HG02885 (cell line): Measurements from ENCODE around the gene FERMT1.
A peak's percentile ranks its signal among the peaks of the same experiment; 100 is the strongest.
"Not testable (repeated sequence)": the region's sequence is repeated elsewhere in the genome, so short reads cannot be mapped to it uniquely, and the experiment has no call there.

Experiments used
- ATAC-seq: cut with Tn5 transposase; IDR thresholded peaks from one replicate; pipeline ENCODE4 v1.9.1; 2021; ENCODE audit warnings: mild to moderate bottlenecking; ENCODE audit not compliant: unreplicated experiment, poor library complexity

FERMT1 gene

GRCh38 chr20:6074145-6074561 is 48.7 kb downstream of the FERMT1 start:
- ATAC-seq: peak; percentile 87

GRCh38 chr20:6070829-6071695 is 51.8 kb downstream of the FERMT1 start:
- no peak for ATAC-seq

DNA sequence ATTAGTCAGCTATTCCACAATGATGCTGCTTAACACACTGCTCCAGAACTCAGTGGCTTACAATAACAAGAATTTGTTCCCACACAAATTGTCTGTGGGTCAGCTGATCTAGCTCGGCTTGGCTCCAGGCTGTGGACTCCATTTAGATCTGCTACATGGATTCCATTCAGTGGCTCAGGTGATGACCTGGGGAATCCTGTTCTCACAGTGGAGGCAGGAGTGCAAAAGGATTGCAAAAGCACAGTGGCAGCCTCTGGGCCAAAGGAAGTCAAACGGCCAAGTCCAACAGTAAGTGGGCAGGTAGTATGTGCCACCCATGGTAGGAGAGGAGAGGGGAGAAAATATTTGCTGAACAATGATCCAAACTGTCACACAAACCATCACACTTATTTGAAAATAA is 53.2 kb downstream of the FERMT1 start:
- ATAC-seq: no peak

DNA sequence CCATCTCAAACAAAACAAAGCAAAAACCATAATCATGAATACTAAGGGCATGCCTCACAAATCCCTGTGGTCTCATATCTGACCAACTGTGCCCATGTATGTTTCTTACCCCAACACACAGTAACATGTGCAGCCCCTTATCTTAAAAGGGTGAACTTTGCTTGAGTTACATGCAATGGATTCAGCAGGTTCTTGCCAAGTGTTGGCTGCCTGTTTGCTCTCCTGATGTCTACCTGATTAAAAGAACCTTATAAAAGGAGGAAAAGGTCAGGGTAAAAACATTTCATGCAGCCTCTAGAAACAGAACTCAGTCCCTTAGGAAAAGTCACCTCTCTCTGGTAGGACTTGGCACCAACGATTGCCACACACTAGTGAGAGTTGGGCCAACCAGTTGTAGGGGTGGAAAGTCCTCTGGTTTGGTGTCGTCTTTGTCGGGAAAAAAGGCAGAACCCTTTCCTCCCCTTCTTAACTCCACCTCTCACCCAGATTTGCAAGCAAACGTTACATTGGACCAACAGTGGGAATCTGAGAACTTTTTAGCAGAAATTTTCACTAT is 55.0 kb downstream of the FERMT1 start:
- no peak for ATAC-seq

- no peak for ATAC-seq
Measured at GRCh38 chr20:6066582-6066981, 56.2 kb downstream of the FERMT1 start.

DNA sequence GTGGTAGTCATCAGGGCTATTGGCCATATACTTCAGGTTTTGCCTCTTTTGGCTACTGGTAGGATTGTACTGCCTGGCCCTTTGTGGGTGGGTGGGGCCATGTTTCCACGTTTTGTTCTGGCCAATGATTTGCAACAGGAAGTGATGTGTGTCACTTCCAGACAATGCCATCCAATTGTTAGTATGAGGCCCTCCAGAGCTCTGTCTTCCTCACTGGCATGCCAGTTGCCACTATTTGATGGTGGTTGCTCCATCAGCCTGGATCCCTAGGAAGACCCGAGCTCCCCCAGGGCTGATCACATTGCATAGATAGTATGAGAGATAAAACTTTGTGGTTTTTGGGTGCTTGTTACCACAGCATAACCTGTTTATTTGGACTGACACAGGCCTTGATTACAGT is 61.3 kb downstream of the FERMT1 start:
- no peak for ATAC-seq

- no peak for ATAC-seq
Measured at GRCh38 chr20:6060213-6060612, 62.6 kb downstream of the FERMT1 start.

- ATAC-seq: no peak
Measured at GRCh38 chr20:6058684-6059295, 64.0 kb downstream of the FERMT1 start.

- no peak for ATAC-seq
Measured at GRCh38 chr20:6057691-6058090, 65.1 kb downstream of the FERMT1 start.

- no peak for ATAC-seq
Measured at GRCh38 chr20:6057139-6057538, 65.7 kb downstream of the FERMT1 start.

- no peak for ATAC-seq
Measured at GRCh38 chr20:6055981-6056569, 66.8 kb downstream of the FERMT1 start.

DNA sequence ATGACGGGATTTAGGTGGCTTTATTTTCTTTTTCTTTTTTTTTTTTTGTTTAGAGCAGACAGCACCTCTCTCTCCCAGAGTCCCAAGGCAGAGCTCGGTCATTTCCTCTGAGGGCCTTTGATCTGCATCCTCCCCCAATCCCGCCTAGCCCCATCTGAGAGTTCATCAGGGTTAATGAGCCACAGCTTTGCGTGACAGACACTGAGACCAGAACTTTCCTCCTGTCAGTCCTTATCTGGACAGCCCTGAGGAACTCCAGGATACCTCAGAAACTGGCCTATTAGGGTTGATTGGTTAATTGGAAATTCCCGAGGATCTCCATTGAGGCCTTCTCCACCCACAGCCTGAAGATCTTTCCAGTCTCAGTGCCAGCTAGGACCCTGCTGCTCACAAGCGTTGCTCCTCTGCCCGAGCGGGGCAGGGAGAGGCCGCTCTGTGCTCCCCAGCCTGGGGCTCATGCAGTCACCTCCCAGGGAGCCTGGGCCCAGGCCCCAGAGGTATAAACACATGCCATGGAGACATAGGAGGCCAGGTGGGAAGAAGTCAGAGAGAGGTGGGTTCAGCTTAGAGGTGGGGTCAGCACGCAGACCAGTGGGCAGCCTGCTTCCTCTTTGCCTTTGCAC is 67.6 kb downstream of the FERMT1 start:
- no peak for ATAC-seq

- ATAC-seq: not testable (repeated sequence)
Measured at GRCh38 chr20:6054689-6055051, 68.2 kb downstream of the FERMT1 start.

DNA sequence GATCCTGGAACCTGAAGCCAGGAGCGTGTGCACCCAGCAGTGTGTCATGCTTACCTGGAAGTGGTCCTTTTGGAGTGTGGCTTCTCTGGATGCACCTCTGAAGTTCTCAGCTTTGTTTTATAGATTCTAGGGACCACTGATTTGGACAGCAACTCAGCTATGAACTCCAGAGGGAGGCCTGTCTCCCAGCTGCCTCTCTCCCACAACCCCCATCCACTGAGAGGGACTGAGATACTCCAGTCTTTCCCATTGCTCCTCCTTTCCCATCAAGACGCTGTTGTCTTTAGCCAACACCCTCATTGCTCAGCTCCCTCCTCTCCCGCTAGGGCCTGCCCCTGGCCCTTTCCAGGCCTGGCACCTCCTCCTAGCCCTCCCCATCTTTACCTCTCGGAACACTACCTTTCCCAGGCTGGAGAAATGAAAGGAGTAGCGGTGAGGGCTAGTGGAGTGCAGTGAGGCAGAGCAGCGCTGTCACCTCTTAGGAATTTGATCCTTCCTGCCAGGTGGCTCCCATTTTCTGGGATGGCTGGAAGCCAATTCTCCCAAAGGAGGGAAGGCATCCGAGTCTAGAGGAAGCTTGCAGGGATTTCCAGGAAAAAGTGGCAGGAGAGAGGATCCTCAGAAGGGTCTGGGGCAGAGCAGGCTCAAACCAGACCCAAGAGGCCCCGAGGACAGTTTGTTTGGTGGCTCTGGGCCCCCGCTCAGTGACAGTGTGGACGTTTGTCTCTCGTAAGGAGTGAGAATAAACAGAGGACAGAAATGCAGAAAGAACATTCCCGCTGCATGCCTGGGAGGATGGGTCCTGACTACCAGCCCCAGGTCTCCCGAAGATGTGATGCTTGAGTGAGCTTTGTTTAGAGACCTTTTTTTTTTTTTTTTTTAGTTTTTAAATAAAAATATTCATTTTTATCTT is 68.8 kb downstream of the FERMT1 start, which contains the start of gene LRRN4:
Gene LRRN4 (minus strand): TSS at position 285 of the 913 bp plus-strand sequence. CDS start 1,261 bp downstream, outside the sequence.
- no peak for ATAC-seq

- ATAC-seq: no peak
Measured at GRCh38 chr20:6053064-6053775, 69.6 kb downstream of the FERMT1 start.

DNA sequence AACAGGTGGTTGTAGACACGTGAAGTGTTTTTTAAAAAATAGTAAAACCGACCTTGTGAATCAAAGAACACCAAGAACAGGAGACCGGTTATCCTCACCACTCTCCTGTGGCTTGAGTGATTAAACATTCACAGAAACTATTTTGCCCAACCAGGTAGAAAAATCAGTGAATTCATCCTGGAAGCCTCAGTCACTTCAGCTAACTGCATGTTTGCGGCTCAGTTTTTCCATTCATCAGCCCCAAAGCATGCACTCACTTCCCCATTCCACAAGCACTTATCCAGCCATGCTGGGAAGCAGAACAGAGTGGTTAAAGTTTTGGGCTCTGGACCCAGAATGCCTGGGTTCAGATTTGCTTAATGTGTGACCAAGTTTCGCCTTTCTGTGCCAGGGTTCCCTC is 71.3 kb downstream of the FERMT1 start:
- ATAC-seq: no peak

DNA sequence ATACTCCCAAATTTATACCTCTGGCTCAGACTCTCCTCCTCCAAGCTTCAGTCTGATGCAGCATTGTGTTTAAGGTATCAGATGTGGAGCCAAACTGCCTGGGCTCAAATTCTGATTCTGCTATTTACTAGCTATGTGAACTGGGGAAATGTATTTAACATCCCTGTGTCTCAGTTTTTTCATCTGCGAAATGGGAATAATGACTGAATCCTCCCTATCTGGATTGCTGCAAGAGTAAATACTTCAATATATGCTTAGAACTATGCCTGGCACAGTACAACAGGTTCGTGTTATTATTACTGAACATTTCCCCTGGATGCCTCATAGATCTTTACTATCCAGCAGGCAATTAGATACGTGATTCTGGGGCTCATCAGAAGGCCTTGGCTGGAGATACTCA is 74.4 kb downstream of the FERMT1 start:
- no peak for ATAC-seq

DNA sequence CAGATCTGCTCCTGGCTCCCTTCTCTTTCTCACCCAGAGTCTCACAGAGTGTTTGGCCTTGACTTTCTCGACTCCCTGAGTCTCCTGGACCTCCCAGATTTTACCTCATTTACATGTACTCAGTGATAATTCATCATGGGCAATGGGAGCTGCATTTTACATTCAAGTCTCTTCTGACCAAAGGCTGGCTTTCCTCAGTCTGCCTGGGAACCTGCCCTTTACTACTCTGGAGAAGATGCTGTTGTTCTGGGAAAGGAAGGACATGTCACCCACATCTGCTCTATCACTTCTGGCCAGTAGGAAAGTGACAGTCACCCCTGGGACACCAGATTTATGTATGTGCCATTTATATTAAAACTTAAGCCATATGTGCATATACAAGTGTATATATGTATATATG is 76.4 kb downstream of the FERMT1 start:
- ATAC-seq: no peak

DNA sequence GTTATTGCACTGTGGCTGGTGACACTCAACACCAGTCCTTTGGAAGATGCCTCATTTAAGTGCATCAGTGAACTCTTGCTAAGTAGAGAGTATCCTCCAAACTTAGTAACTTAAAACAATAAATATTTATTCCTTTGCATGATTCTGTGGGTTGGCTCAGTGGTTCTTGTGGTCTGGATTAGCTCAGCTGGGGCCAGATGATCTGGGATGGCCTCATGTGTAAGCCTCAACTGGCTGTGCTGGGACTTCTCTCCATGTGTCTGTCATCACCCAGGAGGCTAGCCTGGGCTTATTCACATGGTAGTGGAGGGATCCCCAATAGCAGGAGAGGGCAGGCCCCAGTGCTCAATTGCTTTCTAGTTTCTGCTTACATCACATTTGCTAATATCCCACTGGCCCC is 77.3 kb downstream of the FERMT1 start:
- no peak for ATAC-seq
